ENCODE results near the gene RNLS. TPM values are rescaled to one million over a fixed set of nuclear protein-coding genes. Genes with fewer than 3 reads are reported as not detected.

Gene RNLS
- total RNA-seq, 1 donor from 2014 or later, result 4.4 TPM

DNA sequence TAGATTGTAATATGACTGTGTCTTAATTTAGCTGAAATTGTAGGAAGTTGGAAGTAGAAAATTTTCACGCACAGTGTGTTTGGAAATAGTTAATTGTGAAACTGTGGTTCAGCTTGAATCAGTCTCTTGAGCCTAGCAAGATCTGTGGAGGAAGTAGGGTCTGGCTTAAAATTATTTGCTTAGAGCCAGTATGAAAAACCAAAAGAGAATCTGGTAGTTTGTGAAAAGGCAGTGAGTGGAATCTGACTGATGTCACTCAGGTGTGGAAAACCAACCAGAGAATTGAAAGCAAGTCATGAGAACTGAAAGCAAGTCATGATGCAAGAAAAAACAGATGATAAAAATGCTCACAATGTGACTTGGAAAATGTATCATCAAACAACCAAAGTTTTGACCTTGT is 14.9 kb upstream of the RNLS start:
- Mint-ChIP-seq H3K27me3 (ENCODE audit: unreplicated experiment) (no peaks in the 10 kb centered on the region), H3K9me3 (ENCODE audit: unreplicated experiment) (no peaks in the 10 kb centered on the region), H3K4me3 (ENCODE audit: unreplicated experiment) (no peak overlapping the region), H3K27ac (ENCODE audit: unreplicated experiment) (no peak overlapping the region), H3K36me3 (ENCODE audit: unreplicated experiment) (no peaks in the 10 kb centered on the region), H3K4me1 (ENCODE audit: low read depth, unreplicated experiment) (no peaks in the 10 kb centered on the region)
- TF ChIP-seq, protein P1, sequence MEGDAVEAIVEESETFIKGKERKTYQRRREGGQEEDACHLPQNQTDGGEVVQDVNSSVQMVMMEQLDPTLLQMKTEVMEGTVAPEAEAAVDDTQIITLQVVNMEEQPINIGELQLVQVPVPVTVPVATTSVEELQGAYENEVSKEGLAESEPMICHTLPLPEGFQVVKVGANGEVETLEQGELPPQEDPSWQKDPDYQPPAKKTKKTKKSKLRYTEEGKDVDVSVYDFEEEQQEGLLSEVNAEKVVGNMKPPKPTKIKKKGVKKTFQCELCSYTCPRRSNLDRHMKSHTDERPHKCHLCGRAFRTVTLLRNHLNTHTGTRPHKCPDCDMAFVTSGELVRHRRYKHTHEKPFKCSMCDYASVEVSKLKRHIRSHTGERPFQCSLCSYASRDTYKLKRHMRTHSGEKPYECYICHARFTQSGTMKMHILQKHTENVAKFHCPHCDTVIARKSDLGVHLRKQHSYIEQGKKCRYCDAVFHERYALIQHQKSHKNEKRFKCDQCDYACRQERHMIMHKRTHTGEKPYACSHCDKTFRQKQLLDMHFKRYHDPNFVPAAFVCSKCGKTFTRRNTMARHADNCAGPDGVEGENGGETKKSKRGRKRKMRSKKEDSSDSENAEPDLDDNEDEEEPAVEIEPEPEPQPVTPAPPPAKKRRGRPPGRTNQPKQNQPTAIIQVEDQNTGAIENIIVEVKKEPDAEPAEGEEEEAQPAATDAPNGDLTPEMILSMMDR (IDR thresholded peaks at IDR 0.05; ENCODE audit: partially characterized antibody, unreplicated experiment), result no peak
- DNase-seq, result no peak

GRCh38 chr10:88594482-88594881 is 11.4 kb upstream of the RNLS start:
- TF ChIP-seq, protein P1 (IDR thresholded peaks at IDR 0.05; ENCODE audit: partially characterized antibody, unreplicated experiment), result no peak
- Mint-ChIP-seq H3K27me3 (ENCODE audit: unreplicated experiment) (no peaks in the 10 kb centered on the region), H3K4me1 (ENCODE audit: low read depth, unreplicated experiment) (no peaks in the 10 kb centered on the region), H3K4me3 (ENCODE audit: unreplicated experiment) (no peak overlapping the region), H3K9me3 (ENCODE audit: unreplicated experiment) (no peaks in the 10 kb centered on the region), H3K36me3 (ENCODE audit: unreplicated experiment) (no peaks in the 10 kb centered on the region), H3K27ac (ENCODE audit: unreplicated experiment) (no peak overlapping the region)
- no peak for DNase-seq

GRCh38 chr10:88592906-88593305 is 9.8 kb upstream of the RNLS start:
- Mint-ChIP-seq H3K4me1 (ENCODE audit: low read depth, unreplicated experiment) (no peaks in the 10 kb centered on the region), H3K27ac (ENCODE audit: unreplicated experiment) (no peak overlapping the region), H3K9me3 (ENCODE audit: unreplicated experiment) (no peaks in the 10 kb centered on the region), H3K36me3 (ENCODE audit: unreplicated experiment) (no peaks in the 10 kb centered on the region), H3K27me3 (ENCODE audit: unreplicated experiment) (no peaks in the 10 kb centered on the region), H3K4me3 (ENCODE audit: unreplicated experiment) (no peak overlapping the region)
- DNase-seq, result no peak
- TF ChIP-seq, protein P1 (IDR thresholded peaks at IDR 0.05; ENCODE audit: partially characterized antibody, unreplicated experiment), result no peak

DNA sequence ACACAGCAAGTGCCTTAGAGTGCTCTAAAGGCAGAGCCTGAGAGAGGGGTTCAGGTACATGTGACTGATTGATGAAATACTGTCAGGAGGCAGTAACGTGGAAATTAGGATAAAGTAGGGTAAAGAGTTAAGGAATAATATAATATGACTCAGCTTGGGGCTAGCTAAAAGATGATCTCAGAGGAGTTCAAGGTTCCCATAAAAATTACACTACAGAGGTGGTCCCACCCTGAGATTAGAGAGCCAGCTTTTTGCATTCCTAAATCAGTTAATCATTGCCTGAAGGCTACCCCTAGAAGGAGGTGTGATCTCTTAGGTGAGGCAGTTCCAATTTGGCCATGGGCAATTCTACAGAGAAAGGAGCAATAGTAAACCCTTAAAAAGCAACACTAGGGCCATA is 9.3 kb upstream of the RNLS start:
- no peaks in the 10 kb centered on the region for H3K9me3 Mint-ChIP-seq (ENCODE audit: unreplicated experiment)
- H3K27me3 Mint-ChIP-seq (ENCODE audit: unreplicated experiment), result no peaks in the 10 kb centered on the region
- no peak overlapping the region for H3K4me3 Mint-ChIP-seq (ENCODE audit: unreplicated experiment)
- H3K4me1 Mint-ChIP-seq (ENCODE audit: low read depth, unreplicated experiment), result no peaks in the 10 kb centered on the region
- TF ChIP-seq, protein P1 (IDR thresholded peaks at IDR 0.05; ENCODE audit: partially characterized antibody, unreplicated experiment), result no peak
- no peak overlapping the region for H3K27ac Mint-ChIP-seq (ENCODE audit: unreplicated experiment)
- no peak for DNase-seq
- no peaks in the 10 kb centered on the region for H3K36me3 Mint-ChIP-seq (ENCODE audit: unreplicated experiment)

- Mint-ChIP-seq H3K36me3 (ENCODE audit: unreplicated experiment) (no peaks in the 10 kb centered on the region), H3K27ac (ENCODE audit: unreplicated experiment) (no peak within 1 kb of the TSS), H3K27me3 (ENCODE audit: unreplicated experiment) (no peaks in the 10 kb centered on the region), H3K4me1 (ENCODE audit: low read depth, unreplicated experiment) (peaks cover 4% of the 10 kb centered on the region), H3K4me3 (ENCODE audit: unreplicated experiment) (no peak within 1 kb of the TSS), H3K9me3 (ENCODE audit: unreplicated experiment) (peaks cover 2% of the 10 kb centered on the region)
- TF ChIP-seq, protein P1 (IDR thresholded peaks at IDR 0.05; ENCODE audit: partially characterized antibody, unreplicated experiment), result no peak
- no peak for DNase-seq
Measured at GRCh38 chr10:88586462-88586861, 3.3 kb upstream of the RNLS start, which contains the start of gene LIPJ. LIPJ (plus strand) TSS chr10:88586762; CDS start chr10:88590688, 3,926 bp downstream.
